ENCODE measurements around the gene MAST3. TPM values are rescaled to one million over a fixed set of nuclear protein-coding genes. Genes with fewer than 3 reads are reported as not detected.
"Not testable (repeated sequence)": the region's sequence is repeated elsewhere in the genome, so short reads cannot be mapped to it uniquely, and the experiment has no call there.

Gene MAST3
- total RNA-seq, 1 donor from 2014 or later, result 48.6 TPM

DNA sequence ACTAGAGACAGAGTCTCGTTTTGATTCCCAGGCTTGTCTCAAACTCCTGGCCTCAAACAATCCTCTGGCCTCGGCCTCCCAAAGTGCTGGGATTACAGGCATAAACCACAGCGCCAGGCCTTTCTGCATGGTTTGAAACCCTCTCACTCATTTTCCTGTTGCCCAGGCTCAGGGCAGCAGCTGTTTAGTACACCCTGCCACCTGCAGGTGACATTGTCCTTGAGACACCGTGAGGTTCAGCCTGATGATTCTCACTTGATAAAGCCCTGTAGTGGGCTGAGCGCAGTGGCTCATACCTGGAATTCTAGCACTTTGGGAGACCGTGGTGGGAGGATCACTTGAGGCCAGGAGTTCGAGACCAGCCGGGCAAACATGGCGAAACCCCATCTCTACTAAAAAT is 23.4 kb upstream of the MAST3 start:
- Mint-ChIP-seq H3K27me3 (no peaks in the 10 kb centered on the region), H3K4me3 (no peak overlapping the region), H3K9me3 (no peaks in the 10 kb centered on the region), H3K4me1 (no peaks in the 10 kb centered on the region), H3K36me3 (ENCODE audit: low read depth) (peaks cover 31% of the 10 kb centered on the region), H3K27ac (no peak overlapping the region)
- no peak for ATAC-seq (ENCODE audit: low read depth)
- TF ChIP-seq, protein P1, sequence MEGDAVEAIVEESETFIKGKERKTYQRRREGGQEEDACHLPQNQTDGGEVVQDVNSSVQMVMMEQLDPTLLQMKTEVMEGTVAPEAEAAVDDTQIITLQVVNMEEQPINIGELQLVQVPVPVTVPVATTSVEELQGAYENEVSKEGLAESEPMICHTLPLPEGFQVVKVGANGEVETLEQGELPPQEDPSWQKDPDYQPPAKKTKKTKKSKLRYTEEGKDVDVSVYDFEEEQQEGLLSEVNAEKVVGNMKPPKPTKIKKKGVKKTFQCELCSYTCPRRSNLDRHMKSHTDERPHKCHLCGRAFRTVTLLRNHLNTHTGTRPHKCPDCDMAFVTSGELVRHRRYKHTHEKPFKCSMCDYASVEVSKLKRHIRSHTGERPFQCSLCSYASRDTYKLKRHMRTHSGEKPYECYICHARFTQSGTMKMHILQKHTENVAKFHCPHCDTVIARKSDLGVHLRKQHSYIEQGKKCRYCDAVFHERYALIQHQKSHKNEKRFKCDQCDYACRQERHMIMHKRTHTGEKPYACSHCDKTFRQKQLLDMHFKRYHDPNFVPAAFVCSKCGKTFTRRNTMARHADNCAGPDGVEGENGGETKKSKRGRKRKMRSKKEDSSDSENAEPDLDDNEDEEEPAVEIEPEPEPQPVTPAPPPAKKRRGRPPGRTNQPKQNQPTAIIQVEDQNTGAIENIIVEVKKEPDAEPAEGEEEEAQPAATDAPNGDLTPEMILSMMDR (IDR thresholded peaks at IDR 0.05), result no peak
- CTCF ChIA-PET, result no interaction called here
- POLR2A ChIA-PET, result no interaction called here
- no peak for DNase-seq
- intact Hi-C loops (cut with micrococcal nuclease), result no loop called here

DNA sequence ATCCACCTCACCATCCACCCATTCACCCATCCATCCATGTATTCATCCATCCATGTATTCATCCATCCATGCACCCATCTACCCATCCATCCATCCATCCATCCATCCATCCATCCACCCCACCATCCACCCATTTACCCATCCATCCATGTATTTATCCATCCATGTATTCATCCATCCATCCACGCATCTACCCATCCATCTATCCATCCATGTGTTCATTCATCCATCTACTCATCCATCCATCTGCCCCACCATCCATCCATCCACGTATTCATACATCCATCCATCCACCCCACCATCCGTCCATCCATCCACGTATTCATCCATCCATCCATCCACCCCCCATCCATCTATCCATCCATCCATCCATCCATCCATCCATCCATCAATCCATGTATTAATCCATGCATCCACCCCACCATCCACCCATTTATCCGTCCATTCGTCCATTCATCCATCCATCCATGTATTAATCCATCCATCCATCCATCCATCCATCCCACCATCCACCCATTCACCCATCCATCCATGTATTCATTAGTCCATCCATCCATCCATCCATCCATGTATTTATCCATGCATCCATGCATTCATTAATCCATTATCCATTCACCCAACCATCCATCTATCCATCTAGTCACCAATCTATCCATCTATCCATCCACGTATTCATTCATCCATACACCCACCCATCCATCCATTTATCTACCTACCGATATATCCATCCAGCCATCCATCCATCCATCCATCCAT is 13.5 kb upstream of the MAST3 start:
- Mint-ChIP-seq H3K9me3 (peaks cover 3% of the 10 kb centered on the region), H3K27ac (no peak overlapping the region), H3K4me3 (no peak overlapping the region), H3K27me3 (no peaks in the 10 kb centered on the region), H3K4me1 (peaks cover 32% of the 10 kb centered on the region), H3K36me3 (ENCODE audit: low read depth) (peaks cover 13% of the 10 kb centered on the region)
- TF ChIP-seq, protein P1 (IDR thresholded peaks at IDR 0.05), result no peak
- no peak for ATAC-seq (ENCODE audit: low read depth)
- ChIA-PET CTCF (no interaction called here), POLR2A (no interaction called here)
- DNase-seq, result no peak
- intact Hi-C loops (cut with micrococcal nuclease), result no loop called here

DNA sequence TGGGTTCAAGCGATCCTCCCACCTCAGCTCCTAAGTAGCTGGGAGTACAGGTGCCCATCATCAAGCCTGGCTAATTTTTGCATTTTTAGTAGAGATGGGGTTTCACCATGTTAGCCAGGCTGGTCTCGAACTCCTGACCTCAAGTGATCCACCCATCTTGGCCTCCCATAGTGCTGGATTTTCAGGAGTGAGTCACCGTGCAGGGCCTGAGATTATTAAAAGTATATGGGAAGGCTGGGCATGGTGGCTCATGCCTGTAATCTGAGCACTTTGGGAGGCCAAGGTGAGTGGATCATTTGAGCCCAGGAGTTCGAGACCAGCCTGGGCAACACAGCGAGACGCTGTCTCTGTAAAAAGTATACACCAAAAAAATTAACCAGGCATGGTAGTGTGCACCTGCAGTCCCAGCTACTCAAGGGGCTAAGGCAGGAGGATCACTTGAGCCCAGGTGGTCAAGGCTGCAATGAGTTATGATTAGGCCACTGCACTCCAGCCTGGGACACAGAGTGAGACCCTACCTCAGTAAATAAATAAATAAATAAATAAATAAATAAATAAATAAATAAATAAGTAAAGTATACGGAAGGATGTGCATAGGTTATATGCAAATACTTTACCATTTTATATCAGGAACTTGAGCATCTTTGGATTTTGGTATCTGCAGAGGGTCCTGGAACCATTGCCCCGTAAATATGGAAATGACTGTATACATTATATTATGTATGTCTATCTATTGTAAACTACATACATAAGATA is 11.7 kb upstream of the MAST3 start:
- no peak for ATAC-seq (ENCODE audit: low read depth)
- TF ChIP-seq, protein P1 (IDR thresholded peaks at IDR 0.05), result no peak
- peaks cover 50% of the 10 kb centered on the region for H3K4me1 Mint-ChIP-seq
- no peak for DNase-seq
- POLR2A ChIA-PET, result interaction anchor here (0.6 to 8.7 kb wide), 5 partner anchors 13 to 85 kb away, joined by 4 to 146 read pairs (median 14); partner anchors contain the start of genes ARRDC2 and MAST3
- no peak overlapping the region for H3K4me3 Mint-ChIP-seq
- H3K36me3 Mint-ChIP-seq (ENCODE audit: low read depth), result peaks cover 13% of the 10 kb centered on the region
- H3K27ac Mint-ChIP-seq, result peak overlapping the region; percentile 89
- CTCF ChIA-PET, result interaction anchor here (1.3 kb wide), 1 partner anchor 24 kb away, joined by 3 read pairs; no protein-coding TSS in a partner anchor
- no peaks in the 10 kb centered on the region for H3K27me3 Mint-ChIP-seq
- intact Hi-C loops (cut with micrococcal nuclease), result no loop called here
- H3K9me3 Mint-ChIP-seq, result peaks cover 3% of the 10 kb centered on the region

- Mint-ChIP-seq H3K4me1 (peaks cover 58% of the 10 kb centered on the region), H3K36me3 (ENCODE audit: low read depth) (peaks cover 13% of the 10 kb centered on the region), H3K4me3 (peak within 1 kb of the TSS; percentile 87), H3K27me3 (no peaks in the 10 kb centered on the region), H3K9me3 (peaks cover 3% of the 10 kb centered on the region), H3K27ac (peak within 1 kb of the TSS; percentile 89)
- intact Hi-C loops (cut with micrococcal nuclease), result no loop called here
- ChIA-PET POLR2A (interaction anchor here (0.6 to 8.7 kb wide), 12 partner anchors 12 to 235 kb away, joined by 3 to 146 read pairs (median 6); partner anchors contain the start of genes ARRDC2, MAST3 and PIK3R2), CTCF (interaction anchor here (0.7 to 1.3 kb wide), 2 partner anchors 11 to 23 kb away, joined by 3 read pairs; no protein-coding TSS in a partner anchor)
- DNase-seq (peak; percentile 38), ATAC-seq (ENCODE audit: low read depth) (peak; percentile 41)
- TF ChIP-seq, protein P1 (IDR thresholded peaks at IDR 0.05), result no peak
Measured at GRCh38 chr19:18086590-18087138, 10.9 kb upstream of the MAST3 start, which contains the start of gene IL12RB1. Gene IL12RB1 (minus strand): TSS chr19:18086934. CDS start chr19:18086823, 111 bp downstream.

DNA sequence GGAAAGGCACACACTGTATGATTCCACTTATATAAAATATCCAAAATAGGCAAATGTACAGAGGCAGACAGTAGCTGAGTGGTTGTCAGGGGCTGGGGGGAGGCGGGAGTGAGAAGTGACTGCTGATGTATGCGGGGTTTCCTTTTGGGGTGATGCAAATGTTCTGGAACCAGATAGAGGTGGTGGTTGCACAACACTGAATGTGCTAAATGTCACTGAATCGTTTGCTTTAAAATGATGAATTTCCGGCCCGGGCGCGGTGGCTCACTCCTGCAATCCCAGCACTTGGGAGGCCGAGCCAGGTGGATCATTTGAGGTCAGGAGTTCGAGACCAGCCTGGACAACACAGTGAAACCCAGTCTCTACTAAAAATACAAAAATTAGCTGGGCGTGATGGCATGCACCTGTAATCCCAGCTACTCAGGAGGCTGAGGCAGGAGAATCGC is 8.5 kb upstream of the MAST3 start:
- H3K4me1 Mint-ChIP-seq, result peaks cover 64% of the 10 kb centered on the region
- intact Hi-C loops (cut with micrococcal nuclease), result loop anchor here (1.0 kb wide), 2 partner anchors 9 to 18 kb away; no protein-coding TSS in a partner anchor

More for the DNA sequence above, 8.5 kb upstream of the MAST3 start:
- Mint-ChIP-seq H3K27ac (peak overlapping the region; percentile 97), H3K4me3 (peak overlapping the region; percentile 69)
- ATAC-seq (ENCODE audit: low read depth) (peak; percentile 72), DNase-seq (peak; percentile 32)
- not testable (repeated sequence) for H3K36me3 Mint-ChIP-seq (ENCODE audit: low read depth); H3K9me3 Mint-ChIP-seq; H3K27me3 Mint-ChIP-seq
- POLR2A ChIA-PET, result interaction anchor here (0.6 to 8.7 kb wide), 15 partner anchors 9 to 1644 kb away, joined by 3 to 146 read pairs (median 4); partner anchors contain the start of gene MAST3
- CTCF ChIA-PET, result interaction anchor here (1.8 kb wide), 1 partner anchor 9 kb away, joined by 9 read pairs; the partner anchor contains the start of gene MAST3

Measured in activated B cell treated with CpG ODN at 0.5 μM for 24 hours (primary cell).